ENCODE data around the gene SLX4IP.

Gene SLX4IP

GRCh38 chr20:10467681-10468339 is 32.7 kb downstream of the SLX4IP start:
- DNase-seq, result no peak

GRCh38 chr20:10468340-10468845 is 33.3 kb downstream of the SLX4IP start:
- no peak for DNase-seq

- no peak for DNase-seq
These were observed 34.0 kb downstream of the SLX4IP start for GRCh38 chr20:10469056-10469455.

- peak; percentile 88 for DNase-seq
These were observed 34.5 kb downstream of the SLX4IP start for GRCh38 chr20:10469599-10469998.

- DNase-seq, result no peak
These were observed 35.2 kb downstream of the SLX4IP start for GRCh38 chr20:10470276-10470675.

- no peak for DNase-seq
These were observed 37.8 kb downstream of the SLX4IP start for GRCh38 chr20:10472871-10473270.

GRCh38 chr20:10474606-10475184 is 39.6 kb downstream of the SLX4IP start:
- DNase-seq, result no peak

- DNase-seq, result peak; percentile 66
These were observed 40.1 kb downstream of the SLX4IP start for GRCh38 chr20:10475225-10475624.

- peak; percentile 72 for DNase-seq
These were observed 41.2 kb downstream of the SLX4IP start for GRCh38 chr20:10476319-10476724.

- no peak for DNase-seq
These were observed 43.1 kb downstream of the SLX4IP start for GRCh38 chr20:10478205-10478604.

GRCh38 chr20:10478930-10479329 is 43.8 kb downstream of the SLX4IP start:
- no peak for DNase-seq

GRCh38 chr20:10481676-10482075 is 46.6 kb downstream of the SLX4IP start:
- DNase-seq, result no peak

- no peak for DNase-seq
These were observed 48.6 kb downstream of the SLX4IP start for GRCh38 chr20:10483691-10484090.

- DNase-seq, result no peak
These were observed 52.3 kb downstream of the SLX4IP start for GRCh38 chr20:10487142-10488136.

GRCh38 chr20:10488534-10488933 is 53.4 kb downstream of the SLX4IP start:
- no peak for DNase-seq

- no peak for DNase-seq
These were observed 54.7 kb downstream of the SLX4IP start for GRCh38 chr20:10489853-10490252.

GRCh38 chr20:10490257-10490656 is 55.2 kb downstream of the SLX4IP start:
- no peak for DNase-seq

GRCh38 chr20:10490706-10491105 is 55.6 kb downstream of the SLX4IP start:
- DNase-seq, result no peak

GRCh38 chr20:10492065-10492464 is 57.0 kb downstream of the SLX4IP start:
- no peak for DNase-seq

- DNase-seq, result no peak
These were observed 57.7 kb downstream of the SLX4IP start for GRCh38 chr20:10492844-10493243.

GRCh38 chr20:10495173-10495572 is 60.1 kb downstream of the SLX4IP start:
- no peak for DNase-seq

GRCh38 chr20:10496465-10496864 is 61.4 kb downstream of the SLX4IP start:
- no peak for DNase-seq

GRCh38 chr20:10497283-10497682 is 62.2 kb downstream of the SLX4IP start:
- DNase-seq, result no peak
